DMS79 (cell line): Measurements from ENCODE around the gene VWA8.

ENCODE experiments used
- DNase-seq: peaks from one replicate; lab custom pipeline; 2025; lab: John Stamatoyannopoulos, UW

The VWA8 gene

DNA sequence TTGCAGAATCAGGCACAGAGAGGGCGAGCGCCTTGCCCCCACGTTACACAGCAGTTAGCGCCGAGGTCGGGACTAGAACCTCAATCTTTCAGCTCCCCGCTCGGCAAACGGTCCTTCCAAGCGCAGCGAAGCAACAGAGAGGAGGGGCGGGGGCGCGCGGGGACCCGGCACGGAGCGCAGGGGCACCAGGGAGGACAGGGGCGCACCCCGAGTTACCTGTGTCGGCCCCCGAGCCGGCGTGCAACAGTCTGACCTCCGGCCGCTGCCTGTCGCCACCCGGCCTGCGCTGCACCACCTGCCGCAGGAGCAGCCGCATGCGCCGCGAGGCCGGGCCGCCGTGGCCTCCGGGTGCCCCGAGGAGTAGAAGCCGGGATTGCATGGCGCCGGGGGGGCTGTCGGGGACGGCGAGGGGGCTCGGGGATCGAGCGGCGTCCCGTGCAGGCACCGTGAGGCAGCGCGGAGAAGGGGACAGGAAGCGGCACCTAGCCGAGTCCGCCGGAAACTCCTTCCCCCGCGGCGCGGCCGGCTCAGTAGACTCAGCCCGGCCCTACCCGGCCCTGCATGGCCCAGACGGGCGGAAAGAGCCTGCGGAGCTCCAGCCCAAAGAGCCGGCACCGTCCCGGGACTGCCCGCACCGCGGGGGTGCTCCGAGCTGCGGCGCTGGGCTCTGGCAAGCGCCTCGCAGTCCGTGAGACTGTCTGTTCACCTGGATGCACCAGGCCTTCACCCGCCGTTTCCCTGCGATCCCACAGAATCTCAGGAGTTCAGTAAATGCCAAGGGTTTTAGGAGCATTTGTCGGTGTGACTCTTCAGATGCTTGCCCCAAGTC lies at the start of gene VWA8:
VWA8 (minus strand) TSS at position 473 of the 829 bp plus-strand sequence; CDS start at position 379, 94 bp downstream.
- DNase-seq, result peak; percentile 43

DNA sequence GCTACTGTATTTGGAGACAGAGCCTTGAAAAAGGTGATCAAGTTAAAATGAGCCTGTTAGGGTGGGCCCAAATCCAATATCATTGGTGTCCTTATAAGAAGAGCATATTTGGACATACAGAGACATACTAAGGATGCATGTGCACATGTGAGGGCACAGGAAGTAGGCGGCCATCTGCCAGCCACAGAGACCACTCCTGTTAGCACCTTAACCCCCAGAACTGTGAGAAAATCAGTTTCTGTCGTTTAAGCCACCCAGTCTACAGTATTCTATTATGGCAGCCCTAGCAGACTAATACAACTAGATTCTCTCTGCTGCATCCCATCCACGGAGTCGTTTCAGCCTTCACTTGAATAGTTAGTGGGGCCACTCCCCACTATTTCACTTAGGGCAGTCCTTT lies 48.1 kb upstream of the VWA8 start:
- DNase-seq, result no peak

DNA sequence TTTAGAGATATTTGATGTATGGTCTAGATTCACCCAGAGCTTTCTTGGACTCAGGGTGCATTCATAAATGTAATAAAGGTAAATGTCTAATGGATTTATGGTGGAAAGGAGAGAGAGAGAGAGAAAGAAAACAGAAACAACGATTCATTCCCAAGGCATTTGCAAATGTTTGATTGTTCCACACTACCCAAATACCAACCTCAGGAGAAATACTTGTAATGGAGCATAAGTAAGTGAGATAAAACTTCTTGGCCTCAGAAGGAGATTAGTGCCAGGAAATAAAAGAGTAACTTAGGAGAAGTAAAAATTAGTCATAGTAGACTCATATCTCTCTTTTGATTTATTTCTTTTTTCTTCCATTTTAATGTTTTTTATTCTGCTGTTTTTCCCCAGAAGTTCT lies 46.9 kb upstream of the VWA8 start:
- DNase-seq, result no peak

DNA sequence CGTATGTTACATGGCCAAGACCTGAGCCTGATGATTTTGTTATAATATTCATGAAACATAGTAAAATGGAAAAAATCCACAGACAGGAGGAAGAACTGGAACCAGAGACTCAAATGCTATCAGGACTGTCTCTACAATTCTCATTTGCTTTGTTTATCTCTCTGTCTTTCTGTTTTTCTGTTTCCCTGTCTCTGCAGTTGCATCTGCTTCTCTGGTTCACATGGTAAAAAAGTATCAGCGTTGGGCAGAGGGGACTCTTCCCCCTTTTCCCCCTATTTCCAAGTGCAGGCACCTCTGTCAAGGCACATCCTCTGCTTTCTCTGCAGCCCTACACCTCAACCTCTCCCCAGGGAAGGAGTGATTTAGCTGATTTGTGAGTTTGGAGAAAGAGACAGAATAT lies 41.2 kb upstream of the VWA8 start:
- DNase-seq, result no peak

DNA sequence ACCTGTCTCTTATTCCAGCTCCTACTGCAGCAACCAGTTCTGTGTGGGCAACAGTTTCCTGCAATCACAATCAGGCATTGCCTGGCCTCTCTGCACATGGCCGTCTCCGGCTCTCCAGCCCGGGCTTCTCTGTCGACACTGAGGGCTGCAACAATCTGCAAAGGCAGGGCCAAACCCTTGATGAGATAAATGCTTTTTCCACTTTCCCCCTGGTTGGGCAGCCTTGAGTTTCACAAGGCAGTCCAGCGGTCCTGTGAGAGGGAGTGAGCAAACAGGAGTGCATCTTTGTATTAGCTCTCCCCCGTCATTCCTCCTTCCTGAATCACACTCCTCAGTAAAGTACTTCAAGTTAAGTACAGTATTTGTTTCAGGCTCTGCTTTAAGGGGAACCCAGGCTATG lies 40.7 kb upstream of the VWA8 start:
- DNase-seq, result no peak

DNA sequence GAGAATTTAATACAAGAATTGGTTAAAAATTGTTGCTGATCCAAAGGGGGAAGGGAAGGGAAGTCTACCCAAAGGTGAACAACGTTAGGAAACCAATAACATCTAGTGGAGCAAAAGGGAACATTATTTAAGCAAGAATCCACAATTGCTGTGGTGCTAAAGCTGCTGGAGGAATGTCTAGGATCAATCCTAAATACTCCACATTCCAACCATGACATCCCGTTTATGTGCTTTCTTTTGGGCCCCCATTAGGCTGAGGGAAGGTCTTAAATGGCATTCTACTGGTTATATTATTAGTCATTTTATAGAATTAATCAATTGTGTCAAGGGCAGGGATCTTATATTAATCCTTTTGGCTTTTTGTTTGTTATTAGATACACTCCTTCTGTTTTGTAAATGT lies 39.9 kb upstream of the VWA8 start:
- DNase-seq, result no peak

DNA sequence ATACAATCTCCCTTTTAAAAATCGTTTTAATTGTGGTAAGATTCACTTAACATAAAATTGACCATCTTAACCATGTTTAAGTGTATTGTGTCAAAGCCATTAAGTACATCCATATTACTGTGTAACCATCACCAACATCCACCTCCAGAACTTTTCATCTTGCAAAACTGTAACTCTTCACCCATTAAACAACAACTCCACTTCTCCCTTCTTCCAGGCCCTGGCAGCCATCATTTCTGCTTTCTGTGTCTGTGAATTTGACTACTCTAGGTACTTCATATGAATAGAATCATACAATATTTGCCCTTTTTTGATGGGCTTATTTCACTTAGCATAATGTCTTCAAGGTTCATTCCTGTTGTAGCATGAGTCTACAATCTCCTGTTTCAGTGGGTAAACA lies 36.5 kb upstream of the VWA8 start:
- DNase-seq, result no peak

DNA sequence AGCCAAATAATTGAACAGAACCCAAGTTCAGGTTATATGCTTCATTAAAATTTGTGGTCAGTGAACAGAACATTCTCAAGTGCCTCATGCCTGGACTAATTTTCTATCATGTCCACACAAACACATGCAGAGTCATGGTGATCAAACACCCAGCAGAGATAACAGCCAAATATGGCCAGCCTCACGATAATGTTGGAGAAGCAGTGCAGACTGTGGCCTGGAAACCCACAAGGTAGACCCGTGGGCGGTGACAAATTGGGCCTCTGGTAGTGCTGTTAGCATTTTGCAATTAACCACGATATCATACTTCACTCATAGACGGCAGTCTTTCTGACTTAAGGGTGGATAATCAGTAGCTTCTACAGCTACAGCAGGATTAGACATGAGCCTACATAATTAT lies 35.0 kb upstream of the VWA8 start:
- peak; percentile 13 for DNase-seq

DNA sequence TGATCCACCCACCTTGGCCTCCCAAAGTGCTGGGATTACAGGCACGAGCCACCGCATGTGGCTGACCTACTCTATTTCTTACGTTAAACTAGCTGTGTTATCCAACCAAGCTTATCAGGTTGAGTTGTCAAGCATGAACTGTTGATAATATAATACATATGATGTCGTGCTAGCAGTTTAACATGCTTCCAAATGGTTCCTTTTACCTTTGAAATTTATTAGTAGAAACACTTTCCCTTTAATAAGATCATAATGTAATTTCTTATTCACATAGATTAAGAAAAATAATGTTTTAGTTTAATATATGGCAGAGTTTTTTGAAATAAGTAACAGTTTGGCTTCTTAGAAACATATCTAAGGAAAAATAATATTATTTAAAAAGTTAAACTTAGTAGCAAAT lies 34.4 kb upstream of the VWA8 start:
- DNase-seq, result no peak

DNA sequence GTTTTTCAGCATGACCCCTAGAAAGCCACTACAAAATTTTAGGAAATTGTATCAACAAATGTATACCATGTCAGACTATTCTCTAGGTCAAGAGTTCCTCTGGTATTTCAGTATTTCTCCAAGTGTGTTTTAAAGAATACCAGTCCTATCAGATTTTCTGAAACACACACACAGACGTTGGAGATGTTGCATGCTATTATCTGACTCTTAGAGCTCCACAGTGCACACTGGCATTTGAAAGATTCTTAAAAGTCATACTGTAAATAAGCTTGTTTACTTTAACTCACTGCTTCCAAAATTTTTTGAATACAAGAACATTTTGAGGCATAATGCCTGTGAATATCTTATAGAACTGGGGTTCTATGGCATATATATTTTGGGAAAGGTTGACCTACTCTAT lies 33.8 kb upstream of the VWA8 start:
- DNase-seq, result no peak

DNA sequence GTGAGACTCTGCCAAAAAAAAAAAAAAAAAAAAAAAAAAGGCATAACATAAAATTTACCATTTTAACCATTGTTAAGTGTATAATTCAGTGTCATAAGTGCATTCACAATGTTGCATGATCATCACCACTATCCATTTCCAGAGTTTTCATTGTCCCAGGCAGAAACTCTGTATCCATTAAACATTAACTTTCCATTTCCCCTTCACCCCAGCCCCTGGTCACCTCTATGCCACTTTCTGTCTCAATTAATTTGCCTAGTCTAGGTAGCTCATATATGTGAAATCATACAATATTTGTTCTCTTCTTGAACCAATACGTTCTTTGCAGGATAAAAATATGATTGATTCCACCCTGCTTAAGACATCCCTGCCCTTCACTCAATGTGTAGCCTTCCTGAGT lies 31.0 kb upstream of the VWA8 start:
- DNase-seq, result no peak

DNA sequence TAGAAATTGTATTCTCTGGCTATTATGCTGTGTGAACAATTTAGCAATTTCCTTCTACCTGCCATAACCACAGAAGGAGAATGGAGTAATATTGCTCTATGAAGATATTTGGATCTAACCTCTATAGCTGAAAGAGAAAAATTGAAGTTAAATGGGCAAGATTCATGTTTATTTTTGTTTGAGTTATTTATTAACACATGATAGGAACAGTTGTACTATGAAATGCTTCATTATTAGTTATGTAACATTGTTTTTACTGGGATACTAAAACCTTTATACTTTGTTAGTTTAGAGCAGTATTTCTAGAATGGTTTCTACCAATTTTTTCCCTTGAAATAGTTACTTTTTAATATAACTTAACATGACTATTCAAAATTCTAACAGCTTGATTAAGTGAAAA lies 27.3 kb upstream of the VWA8 start:
- DNase-seq, result no peak

DNA sequence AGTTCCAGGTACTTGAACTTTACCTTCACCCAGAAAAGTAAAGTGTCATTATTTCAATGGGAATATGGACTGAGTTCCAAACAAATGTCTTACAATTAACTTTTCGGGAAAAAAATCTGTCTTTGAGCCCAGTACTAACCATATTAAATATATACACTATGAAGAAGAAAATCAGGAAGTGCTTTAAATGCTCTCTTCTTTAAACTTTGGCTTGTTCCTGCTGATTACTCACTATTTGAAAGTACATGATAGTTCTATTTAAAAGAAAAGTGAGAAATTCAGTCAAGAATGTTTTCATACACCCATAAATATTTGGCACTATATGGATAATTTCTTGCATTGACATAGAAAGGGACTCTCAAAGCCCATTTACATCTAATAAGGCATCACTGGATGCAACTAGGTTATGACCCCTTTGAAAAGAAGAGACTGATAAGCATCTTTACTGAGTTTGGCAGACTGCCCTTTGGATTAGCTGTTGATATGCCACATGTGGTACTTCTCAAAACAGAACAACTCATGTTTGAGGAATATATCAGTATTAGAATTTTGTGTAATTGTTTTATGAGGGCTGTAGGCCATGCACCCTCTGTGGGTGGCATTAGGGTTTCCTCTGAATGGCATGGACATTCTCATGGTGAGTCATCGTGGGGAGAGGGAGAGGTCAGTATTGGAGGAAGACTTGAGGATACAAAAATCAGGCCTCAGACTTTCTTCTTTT lies 25.0 kb upstream of the VWA8 start:
- peak; percentile 62 for DNase-seq

DNA sequence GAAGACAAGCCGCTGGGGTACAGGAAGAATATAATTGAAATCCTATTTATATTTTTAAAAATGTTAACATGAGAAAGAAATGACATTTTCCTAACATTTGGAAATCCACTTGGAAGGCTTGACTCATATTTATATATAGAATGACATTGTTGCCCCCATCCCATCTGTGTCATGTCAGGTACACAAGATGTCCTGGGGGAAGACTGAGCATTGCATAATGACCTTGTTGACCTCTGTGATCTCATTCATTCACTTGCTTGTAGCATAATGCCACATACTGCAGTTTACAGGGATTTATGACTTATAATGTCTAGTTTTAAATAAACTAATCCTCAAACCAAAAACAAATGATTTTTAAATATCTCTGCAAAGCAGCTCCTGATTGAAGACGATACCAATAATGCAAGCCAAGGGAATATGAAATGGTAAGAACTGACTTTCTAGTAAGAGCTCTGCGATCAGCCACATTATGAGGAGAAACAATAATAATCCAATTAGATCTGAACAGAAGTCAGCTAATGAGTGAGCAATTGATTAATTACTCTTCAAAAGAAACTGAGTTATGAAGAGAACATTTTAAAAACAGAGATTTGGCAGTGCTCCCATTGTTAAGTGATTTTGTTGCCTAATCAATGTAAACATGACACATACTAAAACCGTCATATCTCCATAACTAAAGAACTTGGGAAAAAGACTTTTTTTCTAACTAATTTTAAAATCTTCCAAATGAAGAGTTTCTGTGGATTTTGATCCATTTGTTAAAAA lies 21.2 kb upstream of the VWA8 start:
- no peak for DNase-seq

DNA sequence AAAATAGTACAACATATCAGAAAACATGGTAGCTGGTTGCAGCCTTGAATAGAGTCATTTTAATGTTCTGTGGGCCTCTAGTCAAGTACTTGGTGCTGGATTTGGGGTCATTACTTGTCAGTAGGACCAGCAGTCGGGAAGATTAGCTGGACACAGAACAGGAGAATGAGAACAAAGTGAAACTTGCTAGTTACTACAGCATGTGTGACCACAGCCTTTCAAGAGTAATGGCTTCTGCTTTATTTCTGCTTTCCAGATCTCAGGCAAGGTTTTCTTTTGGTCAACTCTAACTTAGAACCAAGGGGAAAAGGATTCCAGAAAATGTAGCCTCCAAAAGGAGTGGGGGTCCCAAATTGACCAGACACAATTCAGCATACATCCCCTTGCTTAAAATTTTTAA lies 17.1 kb upstream of the VWA8 start:
- no peak for DNase-seq

DNA sequence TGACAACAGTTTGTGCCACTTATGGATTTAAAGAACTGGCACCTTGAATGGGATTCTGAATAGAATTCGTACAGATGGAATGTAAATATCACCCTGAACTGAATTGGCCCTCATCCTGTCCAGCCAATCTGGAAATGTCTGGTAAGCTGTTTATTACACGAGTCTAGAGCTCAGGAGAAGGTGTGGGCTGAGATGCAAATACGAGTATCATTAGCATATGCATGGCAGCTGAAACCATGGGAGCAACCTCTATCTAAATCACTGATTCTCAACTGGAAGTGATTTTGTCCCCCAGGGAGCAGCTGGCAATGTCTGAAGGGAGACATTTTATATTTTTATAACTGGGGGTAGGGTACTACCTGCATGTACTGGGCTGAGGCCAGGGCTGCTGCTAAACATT lies 15.6 kb upstream of the VWA8 start:
- DNase-seq, result no peak

DNA sequence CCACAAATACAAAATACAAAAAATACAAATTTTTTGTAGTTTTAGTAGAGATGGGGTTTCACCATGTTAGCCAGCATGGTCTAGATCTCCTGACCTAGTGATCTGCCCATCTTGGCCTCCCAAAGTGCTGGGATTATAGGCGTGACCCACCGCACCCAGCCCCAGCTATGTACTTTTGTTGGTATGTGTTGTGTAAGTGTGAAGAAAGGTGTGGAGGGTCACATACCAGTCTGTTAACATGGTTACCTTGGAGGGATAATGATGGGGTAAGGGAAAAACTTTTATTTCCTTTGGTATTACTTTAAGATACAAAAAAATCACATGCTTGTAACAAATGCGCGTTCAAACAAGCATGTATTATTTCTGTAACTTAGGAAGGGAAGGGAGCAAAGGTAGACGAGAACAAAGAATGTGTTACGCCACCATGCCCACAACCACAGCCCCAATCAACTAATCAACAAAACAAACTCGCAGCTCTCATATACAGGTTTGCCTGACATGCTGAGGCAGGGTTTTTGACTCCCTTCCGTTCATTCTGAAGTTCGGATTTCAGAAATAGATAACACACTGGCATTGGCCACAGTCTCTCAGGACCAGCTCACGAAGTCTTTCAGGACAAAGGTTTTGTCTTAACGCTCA lies 13.5 kb upstream of the VWA8 start:
- no peak for DNase-seq

DNA sequence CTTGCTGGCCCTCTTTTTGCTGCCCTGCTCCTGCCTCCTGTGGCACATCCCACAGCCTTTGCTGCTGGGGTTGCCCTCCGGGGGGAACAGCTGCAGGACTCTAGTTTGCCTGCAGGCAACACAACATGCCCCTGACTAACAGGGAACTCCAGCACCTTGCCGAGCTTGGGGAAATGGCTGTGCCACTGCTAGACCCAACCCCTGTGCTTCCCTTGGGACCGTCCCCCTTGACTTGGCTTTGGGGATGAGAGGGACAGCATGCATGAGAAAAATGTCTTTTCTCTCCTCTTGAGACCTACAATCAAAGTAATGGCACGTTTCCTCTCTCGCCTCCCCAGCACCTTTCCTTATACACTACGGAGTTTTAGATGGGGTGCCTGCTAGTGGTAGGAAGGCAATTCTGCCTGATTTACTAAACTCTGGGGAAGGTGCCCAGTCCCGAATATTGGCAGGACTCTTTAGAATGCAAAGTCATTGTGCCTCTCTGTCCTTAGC lies 12.4 kb upstream of the VWA8 start:
- no peak for DNase-seq

DNA sequence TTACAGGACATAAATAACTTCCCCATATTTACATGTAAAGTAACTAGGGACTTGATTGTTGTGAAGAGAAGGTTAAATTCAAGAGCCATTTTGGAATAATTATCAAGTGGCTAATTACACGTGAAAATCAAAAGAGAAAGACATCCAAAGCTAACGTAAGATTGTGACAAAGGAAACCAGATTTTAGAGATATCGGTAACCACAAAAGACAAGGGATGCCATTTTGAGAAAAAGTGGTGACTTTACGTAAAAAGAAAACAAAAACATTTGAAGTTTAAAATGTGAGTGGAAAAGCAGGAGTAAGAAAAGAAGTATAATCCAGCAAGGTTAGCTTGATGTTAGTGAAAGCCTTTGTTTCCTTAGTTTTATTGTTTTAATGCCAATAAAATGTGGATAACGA lies 10.9 kb upstream of the VWA8 start:
- no peak for DNase-seq

DNA sequence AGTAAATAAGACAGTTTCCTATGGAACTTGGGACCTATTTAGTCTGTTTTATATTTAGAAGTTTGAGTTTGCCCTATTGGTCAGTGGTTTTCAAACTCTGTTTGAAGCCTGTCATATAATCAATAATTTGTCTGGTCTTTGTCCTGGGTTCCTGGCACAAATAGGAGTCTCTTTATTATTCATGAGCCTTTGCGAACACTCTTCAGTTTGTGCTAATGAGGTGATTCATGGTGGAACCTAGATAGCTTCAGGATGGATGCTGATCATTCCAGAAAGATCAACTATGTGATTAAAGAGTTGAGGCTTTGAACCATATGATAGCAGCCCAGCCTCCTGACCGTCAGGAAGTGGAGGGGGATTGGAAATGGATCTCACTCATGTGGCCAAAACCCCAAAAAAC lies 10.0 kb upstream of the VWA8 start:
- DNase-seq, result no peak

DNA sequence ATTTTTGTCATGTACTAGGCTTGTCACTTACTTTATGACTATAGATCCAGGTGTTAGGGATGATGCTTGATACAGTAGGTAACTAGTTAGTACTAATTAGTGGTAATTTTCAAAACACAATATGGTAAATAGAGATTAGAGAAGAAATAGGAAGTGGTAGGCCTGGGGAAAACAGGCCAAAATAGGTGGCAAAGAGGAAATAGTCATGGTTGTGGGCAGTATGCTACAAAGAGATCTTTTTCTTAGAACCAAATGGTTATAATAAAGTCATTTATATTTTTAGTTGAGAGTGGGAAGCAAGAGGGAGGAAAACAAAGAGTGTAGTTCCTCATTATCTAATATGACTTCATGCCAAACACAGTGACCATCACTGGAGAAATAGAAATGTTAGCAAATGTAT lies 9.1 kb upstream of the VWA8 start:
- no peak for DNase-seq

DNA sequence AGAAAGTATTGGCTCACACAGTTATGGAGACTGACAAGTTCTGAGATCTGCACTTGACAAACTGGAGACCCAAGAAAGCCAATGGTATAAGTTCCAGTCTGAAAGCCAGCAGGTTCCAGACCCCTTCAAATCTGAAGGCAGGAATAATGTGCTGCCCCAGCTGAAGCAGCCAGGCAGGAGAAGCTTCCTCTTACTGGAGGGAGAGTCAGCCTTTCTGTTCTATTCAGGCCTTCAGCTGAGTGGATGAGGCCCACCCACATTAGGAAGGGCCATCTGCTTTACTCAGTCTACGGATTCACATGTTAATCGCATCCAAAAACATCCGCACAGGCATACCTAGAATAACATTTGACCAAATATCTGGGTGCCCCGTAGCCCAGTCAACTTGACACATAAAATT lies 8.2 kb upstream of the VWA8 start:
- no peak for DNase-seq
